NCI-H446 treated with DMSO at 0.1 percent for 48 hours (cell line): ENCODE data around the gene RNF150.
"Not testable (repeated sequence)": the region's sequence is repeated elsewhere in the genome, so short reads cannot be mapped to it uniquely, and the experiment has no call there.

Experiments
- DNase-seq: peaks from one replicate; lab custom pipeline; 2025; lab: John Stamatoyannopoulos, UW

The RNF150 gene

GRCh38 chr4:140820520-140820919 is 312.7 kb downstream of the RNF150 start:
- not testable (repeated sequence) for DNase-seq

DNA sequence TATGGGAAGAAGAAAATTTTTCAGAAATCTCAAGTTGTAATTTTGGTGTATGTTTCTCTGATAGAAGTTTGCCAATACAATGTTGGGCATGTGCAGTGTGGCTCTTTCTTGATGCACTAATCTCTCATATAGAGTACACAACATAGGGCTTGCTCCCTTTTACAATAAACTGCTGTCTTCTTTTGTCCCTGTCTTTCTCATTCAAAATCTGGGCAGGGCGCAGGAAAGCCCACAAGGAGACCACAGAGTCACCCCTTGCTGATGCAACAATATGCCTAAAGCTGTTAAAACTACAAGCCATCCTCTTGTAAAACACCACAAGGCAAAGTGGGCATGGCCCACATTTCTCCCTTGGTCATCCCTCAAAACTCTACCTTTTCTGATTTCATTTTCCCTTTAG is 313.7 kb downstream of the RNF150 start:
- DNase-seq, result no peak

DNA sequence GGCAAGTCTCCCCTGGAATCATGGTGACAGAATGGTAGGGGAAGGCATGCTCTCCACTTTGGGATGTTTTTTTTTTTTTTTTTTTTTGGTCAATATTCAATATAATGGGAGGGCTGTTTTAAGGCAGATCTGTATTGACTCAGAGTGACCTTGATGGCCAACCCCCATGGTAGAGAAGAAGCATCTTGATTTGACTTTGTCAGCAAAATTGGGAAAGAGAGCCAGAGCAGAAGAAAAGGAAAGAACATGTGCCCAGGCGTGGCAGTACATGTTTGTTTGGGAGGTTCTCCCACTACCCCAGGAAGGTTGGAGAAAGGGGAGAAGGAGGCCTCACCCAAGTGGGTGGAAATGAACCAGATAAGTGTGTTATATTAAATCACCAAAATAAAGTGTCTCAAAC is 314.8 kb downstream of the RNF150 start:
- no peak for DNase-seq

- DNase-seq, result no peak
These were observed 316.3 kb downstream of the RNF150 start for GRCh38 chr4:140816806-140817510.

GRCh38 chr4:140813804-140814203 is 319.5 kb downstream of the RNF150 start:
- no peak for DNase-seq

DNA sequence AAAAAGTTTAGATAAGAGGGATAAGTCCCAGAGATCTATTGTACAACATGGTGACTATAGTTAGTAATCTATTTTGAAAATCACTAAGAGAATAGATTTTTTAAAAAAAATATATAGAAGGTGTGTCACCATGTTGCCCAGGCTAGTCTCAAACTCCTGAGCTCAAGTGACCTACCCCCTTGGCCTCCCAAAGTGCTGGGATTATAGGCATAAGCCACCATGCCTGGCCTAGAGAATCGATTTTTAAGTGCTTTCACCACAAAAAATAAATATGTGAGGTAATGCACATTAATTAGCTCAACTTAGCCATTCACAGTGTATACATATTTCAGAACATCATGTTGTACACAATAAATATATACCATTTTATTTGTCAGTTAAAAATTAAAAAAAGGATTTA is 320.4 kb downstream of the RNF150 start:
- no peak for DNase-seq

GRCh38 chr4:140811429-140811828 is 321.8 kb downstream of the RNF150 start:
- no peak for DNase-seq

DNA sequence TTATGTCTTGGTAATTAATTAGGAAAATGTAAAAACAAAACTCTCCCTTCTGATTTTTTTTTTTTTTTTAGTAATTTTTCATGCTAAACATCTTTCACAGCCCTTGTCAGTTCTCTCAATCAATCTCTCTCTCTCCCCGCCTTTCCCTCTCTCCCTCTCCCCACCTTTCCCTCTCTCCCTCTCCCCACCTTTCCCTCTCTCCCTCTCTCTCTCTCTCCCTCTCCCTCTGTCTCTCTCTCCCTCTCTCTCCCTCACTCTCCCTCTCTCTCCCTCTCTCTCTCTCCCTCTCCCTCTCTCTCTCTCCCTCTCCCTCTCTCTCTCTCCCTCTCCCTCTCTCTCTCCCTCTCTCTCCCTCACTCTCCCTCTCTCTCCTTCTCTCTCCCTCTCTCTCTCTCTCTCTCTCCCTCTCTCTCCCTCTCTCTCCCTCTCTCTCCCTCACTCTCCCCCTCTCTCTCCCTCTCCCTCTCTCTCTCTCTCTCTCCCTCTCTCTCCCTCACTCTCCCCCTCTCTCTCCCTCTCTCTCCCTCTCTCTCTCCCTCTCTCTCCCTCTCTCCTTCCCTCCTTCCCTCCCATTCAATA is 322.6 kb downstream of the RNF150 start:
- DNase-seq, result not testable (repeated sequence)
